ENCODE data around the gene CHST15. TPM values are rescaled to one million over a fixed set of nuclear protein-coding genes. Genes with fewer than 3 reads are reported as not detected.

CHST15 gene
- total RNA-seq, 2 experiments from 2014 or later = not detected

- ChIA-PET POLR2A (no interaction called here), CTCF (interaction anchor here (0.8 to 5.7 kb wide), 16 partner anchors 9 to 998 kb away, joined by 3 to 94 read pairs (median 4); no protein-coding TSS in a partner anchor)
These were observed 98.8 kb downstream of the CHST15 start for GRCh38 chr10:123994417-123995081.

- ChIA-PET CTCF (interaction anchor here (1.0 to 5.7 kb wide), 11 partner anchors 9 to 410 kb away, joined by 3 to 94 read pairs (median 4); no protein-coding TSS in a partner anchor), POLR2A (no interaction called here)
These were observed 99.6 kb downstream of the CHST15 start for GRCh38 chr10:123993534-123994416.

GRCh38 chr10:123991611-123992570 is 101.5 kb downstream of the CHST15 start:
- ChIA-PET CTCF (interaction anchor here (0.6 kb wide), 1 partner anchor 448 kb away, joined by 4 read pairs; no protein-coding TSS in a partner anchor), POLR2A (no interaction called here)

GRCh38 chr10:123990889-123991288 is 102.5 kb downstream of the CHST15 start:
- ChIA-PET CTCF (interaction anchor here (1.6 kb wide), 1 partner anchor 398 kb away, joined by 4 read pairs; no protein-coding TSS in a partner anchor), POLR2A (no interaction called here)

GRCh38 chr10:123988694-123989093 is 104.7 kb downstream of the CHST15 start:
- ChIA-PET CTCF (interaction anchor here (1.0 to 1.2 kb wide), 2 partner anchors 400 kb away, joined by 3 to 4 read pairs; no protein-coding TSS in a partner anchor), POLR2A (no interaction called here)

- ChIA-PET POLR2A (no interaction called here), CTCF (no interaction called here)
These were observed 106.7 kb downstream of the CHST15 start for GRCh38 chr10:123986736-123987135.

- ChIA-PET POLR2A (no interaction called here), CTCF (interaction anchor here (1.4 kb wide), 1 partner anchor 20 kb away, joined by 3 read pairs; no protein-coding TSS in a partner anchor)
These were observed 119.0 kb downstream of the CHST15 start for GRCh38 chr10:123974406-123974805.

- CTCF ChIA-PET = no interaction called here
- POLR2A ChIA-PET = no interaction called here
These were observed 120.7 kb downstream of the CHST15 start for GRCh38 chr10:123972481-123973401.

GRCh38 chr10:123970927-123971286 is 122.5 kb downstream of the CHST15 start:
- POLR2A ChIA-PET = no interaction called here

GRCh38 chr10:123970207-123970926 is 123.0 kb downstream of the CHST15 start:
- ChIA-PET CTCF (no interaction called here), POLR2A (no interaction called here)

More at GRCh38 chr10:123970927-123971286, 122.5 kb downstream of the CHST15 start:
- CTCF ChIA-PET = no interaction called here

- CTCF ChIA-PET = interaction anchor here (1.1 kb wide), 1 partner anchor 385 kb away, joined by 4 read pairs; no protein-coding TSS in a partner anchor
These were observed 125.7 kb downstream of the CHST15 start for GRCh38 chr10:123967626-123968243.

GRCh38 chr10:123966896-123967231 is 126.5 kb downstream of the CHST15 start:
- CTCF ChIA-PET = interaction anchor here (1.1 kb wide), 1 partner anchor 385 kb away, joined by 4 read pairs; no protein-coding TSS in a partner anchor
- POLR2A ChIA-PET = no interaction called here

More at GRCh38 chr10:123967626-123968243, 125.7 kb downstream of the CHST15 start:
- POLR2A ChIA-PET = no interaction called here

- ChIA-PET CTCF (interaction anchor here (0.7 kb wide), 1 partner anchor 21 kb away, joined by 3 read pairs; no protein-coding TSS in a partner anchor), POLR2A (no interaction called here)
These were observed 127.2 kb downstream of the CHST15 start for GRCh38 chr10:123965973-123966895.

- CTCF ChIA-PET = interaction anchor here (1.3 kb wide), 1 partner anchor 382 kb away, joined by 3 read pairs; no protein-coding TSS in a partner anchor
- POLR2A ChIA-PET = no interaction called here
These were observed 128.4 kb downstream of the CHST15 start for GRCh38 chr10:123964953-123965352.

- CTCF ChIA-PET = no interaction called here
- POLR2A ChIA-PET = no interaction called here
These were observed 130.5 kb downstream of the CHST15 start for GRCh38 chr10:123962756-123963530.

- POLR2A ChIA-PET = no interaction called here
- CTCF ChIA-PET = no interaction called here
These were observed 135.2 kb downstream of the CHST15 start for GRCh38 chr10:123958241-123958640.
